Small intestine (tissue), 16 donors: Measurements from ENCODE around the gene F2RL1. TPM values are rescaled to one million over a fixed set of nuclear protein-coding genes. Genes with fewer than 3 reads are reported as not detected.
"Not testable (repeated sequence)": the region's sequence is repeated elsewhere in the genome, so short reads cannot be mapped to it uniquely, and the experiment has no call there.

ENCODE experiments used
- DNase-seq, 2 donors: peaks; one replicate each; pipeline versions ENCODE4 v3.0.0 to v3.0.0-alpha.2; 2013
- FAIRE-seq: peaks from 2 replicates; lab custom pipeline; 2012; peaks lifted over from hg19 to GRCh38; lab: Jason Lieb, UNC
- H3K27ac ChIP-seq, 3 donors: one replicate each; pipeline ENCODE4 v1.5.1; 2013; ENCODE audit warnings: low read length in 2 of 3, mild to moderate bottlenecking in 2 of 3, control low read depth in 1 of 3, inconsistent platforms in 1 of 3, low read depth in 1 of 3, moderate library complexity in 1 of 3
- H3K27me3 ChIP-seq, 3 donors: one replicate each; pipeline ENCODE4 v1.6.1; 2013; ENCODE audit warnings: low read length in 3 of 3, inconsistent platforms in 1 of 3; ENCODE audit not compliant: control insufficient read depth in 3 of 3, insufficient read depth in 3 of 3
- H3K36me3 ChIP-seq, 3 donors: one replicate each; pipeline ENCODE4 v1.6.1; 2013; ENCODE audit warnings: low read length in 3 of 3, inconsistent platforms in 1 of 3, low read depth in 1 of 3, mild to moderate bottlenecking in 1 of 3, moderate library complexity in 1 of 3; ENCODE audit not compliant: control insufficient read depth in 3 of 3, insufficient read depth in 2 of 3
- H3K4me1 ChIP-seq, 3 donors: one replicate each; pipeline ENCODE4 v1.6.1; 2013; ENCODE audit warnings: low read length in 2 of 3, inconsistent platforms in 1 of 3, low read depth in 1 of 3, mild to moderate bottlenecking in 1 of 3, moderate library complexity in 1 of 3; ENCODE audit not compliant: control insufficient read depth in 3 of 3, insufficient read depth in 2 of 3
- H3K4me3 ChIP-seq, 3 donors: one replicate each; pipeline ENCODE4 v1.5.1; 2013; ENCODE audit warnings: low read length in 3 of 3, control low read depth in 1 of 3, inconsistent platforms in 1 of 3, low read depth in 1 of 3, mild to moderate bottlenecking in 1 of 3, moderate library complexity in 1 of 3
- H3K9me3 ChIP-seq, 2 donors: one replicate each; pipeline ENCODE4 v1.6.1; 2013; ENCODE audit warnings: low read depth in 1 of 2, low read length in 1 of 2; ENCODE audit not compliant: control insufficient read depth in 2 of 2, insufficient read depth in 1 of 2
- WGBS, 3 donors: extraction: QIAGEN DNeasy Blood & Tissue Kit; methylation state at CpG; one replicate each; pipeline ENCODE4 v1.1.7; 2013; 5-methylcytosine and 5-hydroxymethylcytosine counted together
- long read RNA-seq, 10 donors: transcript quantifications; one replicate each; lab custom pipeline, GENCODE V29; 2026
- polyA plus RNA-seq, 4 donors: library from polyadenylated mRNA; stranded (reverse) in 3 of 4; unstranded in 1 of 4; fragments of 200-250 nt in 3 of 4; fragments of 120-200 nt in 1 of 4; gene quantifications; one replicate each; pipeline versions ENCODE4 v1.2.1 to v1.2.3, GENCODE V29; 2013
- donor health status: healthy with polysubstance abuse.
- donor health status: control.
- donor health status: control.
- donor health status: Bipolar disorder and iron deficiency.
- donor health status: healthy.

F2RL1 gene, protein sequence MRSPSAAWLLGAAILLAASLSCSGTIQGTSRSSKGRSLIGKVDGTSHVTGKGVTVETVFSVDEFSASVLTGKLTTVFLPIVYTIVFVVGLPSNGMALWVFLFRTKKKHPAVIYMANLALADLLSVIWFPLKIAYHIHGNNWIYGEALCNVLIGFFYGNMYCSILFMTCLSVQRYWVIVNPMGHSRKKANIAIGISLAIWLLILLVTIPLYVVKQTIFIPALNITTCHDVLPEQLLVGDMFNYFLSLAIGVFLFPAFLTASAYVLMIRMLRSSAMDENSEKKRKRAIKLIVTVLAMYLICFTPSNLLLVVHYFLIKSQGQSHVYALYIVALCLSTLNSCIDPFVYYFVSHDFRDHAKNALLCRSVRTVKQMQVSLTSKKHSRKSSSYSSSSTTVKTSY
- polyA plus RNA-seq, result 100 to 1,000 TPM in 1 of 4 donors, 10 to 100 TPM in 3; 33.0 to 135 (median 36.8) TPM
- long read RNA-seq, donor 1, transcript F2RL1-201 (2 exons, 2,914 nt), result major isoform, 53 of 120 reads
- long read RNA-seq, donor 1, partial matches to known transcripts, result 67 of 120 reads
- long read RNA-seq, donor 1, other reads (novel, unspliced or antisense), result 0 of 120 reads
- long read RNA-seq, donor 2, transcript F2RL1-201 (2 exons, 2,914 nt), result major isoform, 26 of 52 reads
- long read RNA-seq, donor 2, partial matches to known transcripts, result 26 of 52 reads
- long read RNA-seq, donor 2, other reads (novel, unspliced or antisense), result 0 of 52 reads
- long read RNA-seq, donor 3, transcript F2RL1-201 (2 exons, 2,914 nt), result major isoform, 18 of 18 reads
- long read RNA-seq, donor 3, partial matches to known transcripts, result 0 of 18 reads
- long read RNA-seq, donor 3, other reads (novel, unspliced or antisense), result 0 of 18 reads
- long read RNA-seq, donor 4, result 0 reads
- long read RNA-seq, donor 5, transcript F2RL1-201 (2 exons, 2,914 nt), result major isoform, 10 of 10 reads
- long read RNA-seq, donor 5, partial matches to known transcripts, result 0 of 10 reads
- long read RNA-seq, donor 5, other reads (novel, unspliced or antisense), result 0 of 10 reads
- long read RNA-seq, donor 6, transcript F2RL1-201 (2 exons, 2,914 nt), result major isoform, 29 of 29 reads
- long read RNA-seq, donor 6, partial matches to known transcripts, result 0 of 29 reads
- long read RNA-seq, donor 6, other reads (novel, unspliced or antisense), result 0 of 29 reads
- long read RNA-seq, donor 7, result 0 reads
- long read RNA-seq, donor 8, result 0 reads
- long read RNA-seq, donor 9, transcript F2RL1-201 (2 exons, 2,914 nt), result major isoform, 9 of 9 reads
- long read RNA-seq, donor 9, partial matches to known transcripts, result 0 of 9 reads
- long read RNA-seq, donor 9, other reads (novel, unspliced or antisense), result 0 of 9 reads
- long read RNA-seq, donor 10, transcript F2RL1-201 (2 exons, 2,914 nt), result major isoform, 19 of 19 reads
- long read RNA-seq, donor 10, partial matches to known transcripts, result 0 of 19 reads
- long read RNA-seq, donor 10, other reads (novel, unspliced or antisense), result 0 of 19 reads

DNA sequence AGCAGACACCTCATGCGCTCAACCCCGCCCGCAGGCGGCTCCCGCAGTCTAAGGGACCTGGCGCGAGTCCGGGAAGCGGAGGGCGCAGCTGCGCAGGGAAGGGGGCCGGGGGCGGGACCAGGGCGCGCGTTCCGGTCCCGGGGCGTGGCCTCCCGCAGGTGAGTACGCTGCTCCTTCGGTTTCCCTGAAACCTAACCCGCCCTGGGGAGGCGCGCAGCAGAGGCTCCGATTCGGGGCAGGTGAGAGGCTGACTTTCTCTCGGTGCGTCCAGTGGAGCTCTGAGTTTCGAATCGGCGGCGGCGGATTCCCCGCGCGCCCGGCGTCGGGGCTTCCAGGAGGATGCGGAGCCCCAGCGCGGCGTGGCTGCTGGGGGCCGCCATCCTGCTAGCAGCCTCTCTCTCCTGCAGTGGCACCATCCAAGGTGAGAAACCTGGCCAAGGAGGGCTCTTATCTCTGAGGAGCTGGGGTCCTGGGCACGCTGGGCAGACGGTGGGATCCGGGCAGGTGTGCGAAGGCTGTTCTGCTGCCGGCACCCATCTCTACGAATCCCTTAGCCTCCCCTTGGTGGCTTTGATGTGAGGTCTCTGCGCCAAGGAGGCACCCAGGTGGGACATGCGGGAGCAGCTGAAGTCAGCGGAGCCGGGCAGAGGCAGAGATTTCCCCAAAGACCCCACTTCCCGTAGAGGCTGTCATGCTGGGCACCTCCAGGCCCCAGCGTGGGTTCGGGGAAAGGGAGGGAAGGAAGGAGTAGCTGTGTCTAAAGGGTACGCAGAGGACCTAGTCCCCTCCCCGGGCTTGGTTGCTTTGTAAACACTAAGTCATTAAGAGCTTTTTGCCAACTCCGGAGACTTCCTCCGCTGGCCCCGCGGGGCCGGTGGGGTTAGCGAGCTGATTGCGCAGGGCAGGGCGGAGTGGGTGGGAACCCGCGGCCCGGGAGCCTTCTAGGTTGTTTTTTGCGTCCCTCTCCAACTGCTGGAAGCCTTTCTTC, at the start of gene F2RL1:
Gene F2RL1 (plus strand): TSS at position 187 of the 988 bp plus-strand sequence. CDS start 153 bp downstream, at position 340.
- Histone ChIP-seq H3K4me3 (peak within 1 kb of the TSS; percentile 53 to 81 (median 76)), H3K36me3 (peaks cover 0 to 2% (median 0%) of the 10 kb centered on the region in 3 donors), H3K27me3 (peaks cover 0 to 9% (median 2%) of the 10 kb centered on the region in 3 donors), H3K9me3 (no peaks in the 10 kb centered on the region), H3K27ac (peak within 1 kb of the TSS; percentile 88 to 98 (median 92)), H3K4me1 (peaks cover 2 to 16% (median 2%) of the 10 kb centered on the region in 3 donors)
- WGBS, 3 donors, result 0 to 1% (median 0%) methylated on average over 68 to 72 of the region's 72 CpGs
- peak; percentile 96 to 97 for DNase-seq
- no peak for FAIRE-seq

DNA sequence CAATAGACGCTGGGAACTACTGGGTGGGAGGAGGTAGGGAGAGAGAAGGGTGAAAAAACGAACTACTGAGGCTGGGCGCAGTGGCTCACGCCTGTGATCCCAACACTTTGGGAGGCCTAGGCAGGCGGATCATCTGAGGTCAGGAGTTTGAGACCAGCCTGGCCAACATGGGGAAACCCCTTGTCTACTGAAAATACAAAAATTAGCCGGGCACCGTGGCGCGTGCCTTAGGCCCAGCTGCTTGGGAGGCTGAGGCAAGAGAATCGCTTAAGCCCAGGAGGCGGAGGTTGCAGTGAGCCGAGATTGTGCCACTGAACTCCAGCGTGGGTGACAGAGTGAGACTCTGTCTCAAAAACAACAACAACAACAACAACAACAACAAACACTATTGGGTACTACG, 47.8 kb upstream of the F2RL1 start:
- not testable (repeated sequence) for H3K27me3 ChIP-seq, H3K36me3 ChIP-seq, FAIRE-seq, H3K9me3 ChIP-seq, H3K27ac ChIP-seq, H3K4me3 ChIP-seq, H3K4me1 ChIP-seq, DNase-seq
- 93 to 94% (median 93%) methylated on average over 14 of the region's 14 CpGs for WGBS, 3 donors

DNA sequence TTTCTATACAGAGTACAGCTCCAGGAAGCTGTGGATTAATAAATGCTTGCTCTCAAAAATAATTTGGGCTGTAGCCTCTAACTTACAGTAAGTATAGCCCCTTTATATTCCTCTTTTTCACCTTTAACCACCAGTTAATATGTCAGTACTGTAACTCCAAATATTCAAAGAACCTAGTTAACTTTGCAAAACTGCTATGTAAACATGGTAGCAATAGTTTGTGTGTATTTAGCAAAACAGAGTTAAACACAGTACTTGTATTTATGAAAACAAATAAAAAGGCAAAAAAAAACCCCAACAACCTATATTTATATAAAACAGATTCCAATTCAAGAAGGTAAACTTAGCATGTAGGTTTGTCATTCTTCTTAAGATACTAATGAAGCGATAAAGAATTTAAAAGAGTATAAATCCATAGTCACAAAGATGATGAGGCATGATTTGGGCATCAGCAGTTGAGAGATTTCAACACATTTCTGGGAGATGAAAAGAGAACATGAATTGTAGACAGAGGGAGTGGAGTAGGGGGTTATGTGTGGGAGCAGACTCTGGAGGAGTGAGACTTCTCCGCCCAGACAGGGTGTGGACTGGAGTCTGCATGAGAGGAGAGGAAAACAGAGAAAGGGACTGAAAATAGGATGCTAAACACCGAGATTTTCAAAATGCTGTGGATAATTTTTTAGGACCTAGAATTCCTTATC, 47.0 kb upstream of the F2RL1 start:
- H3K9me3 ChIP-seq, result no peaks in the 10 kb centered on the region
- no peak for FAIRE-seq
- no peak overlapping the region for H3K4me3 ChIP-seq
- no peaks in the 10 kb centered on the region for H3K36me3 ChIP-seq
- no peak for DNase-seq
- H3K27ac ChIP-seq, result no peak overlapping the region
- WGBS, 3 donors, result 55 to 66% (median 62%) methylated on average over 3 of the region's 3 CpGs
- H3K4me1 ChIP-seq, result no peaks in the 10 kb centered on the region
- H3K27me3 ChIP-seq, result no peaks in the 10 kb centered on the region

DNA sequence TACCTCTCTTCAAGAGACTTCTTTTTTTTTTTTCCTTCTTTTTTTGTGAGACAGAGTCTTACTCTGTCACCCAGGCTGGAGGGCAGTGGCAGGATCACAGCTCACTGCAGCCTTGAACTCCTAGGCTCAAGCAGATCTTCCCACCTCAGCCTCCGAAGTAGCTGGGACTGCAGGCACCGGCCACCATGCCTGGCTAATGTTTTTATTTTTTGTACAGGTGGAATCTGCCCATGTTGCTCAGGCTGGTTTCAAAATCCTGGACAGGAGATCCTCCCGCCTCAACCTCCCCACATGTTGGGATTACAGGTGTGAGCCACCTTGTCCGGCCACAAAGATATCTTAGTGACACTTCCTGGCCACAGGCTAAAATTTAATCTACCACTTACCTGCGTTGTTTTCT, 42.9 kb upstream of the F2RL1 start:
- DNase-seq, result no peak
- no peak overlapping the region for H3K27ac ChIP-seq
- H3K4me3 ChIP-seq, result no peak overlapping the region
- no peaks in the 10 kb centered on the region for H3K9me3 ChIP-seq
- WGBS, 3 donors, result 78 to 82% (median 79%) methylated on average over 5 of the region's 5 CpGs
- H3K4me1 ChIP-seq, result no peaks in the 10 kb centered on the region
- no peaks in the 10 kb centered on the region for H3K27me3 ChIP-seq
- no peaks in the 10 kb centered on the region for H3K36me3 ChIP-seq
- FAIRE-seq, result no peak

DNA sequence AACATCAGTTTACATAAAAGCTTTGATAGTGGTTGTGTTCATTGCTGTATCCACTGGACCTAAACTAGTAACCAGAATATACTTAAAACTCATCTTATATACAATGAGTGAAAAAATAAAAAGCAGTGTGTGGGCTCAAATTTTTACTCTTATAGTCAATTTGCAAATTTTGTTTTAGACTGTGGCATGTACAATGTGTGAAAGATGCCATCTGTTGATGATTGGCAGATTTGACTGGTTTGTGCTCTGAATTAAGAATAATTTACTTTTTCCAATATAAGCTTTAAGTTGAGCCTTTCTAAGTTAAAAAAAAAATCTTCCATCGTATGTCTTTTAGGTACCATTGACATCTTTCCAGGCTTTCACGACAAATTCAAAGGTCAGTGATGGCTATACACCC, 42.4 kb upstream of the F2RL1 start:
- Histone ChIP-seq H3K27me3 (no peaks in the 10 kb centered on the region), H3K4me3 (no peak overlapping the region), H3K27ac (no peak overlapping the region), H3K4me1 (no peaks in the 10 kb centered on the region), H3K36me3 (no peaks in the 10 kb centered on the region), H3K9me3 (no peaks in the 10 kb centered on the region)
- FAIRE-seq, result no peak
- WGBS, 3 donors, result 83 to 91% (median 85%) methylated on average over 2 of the region's 2 CpGs
- DNase-seq, result no peak

DNA sequence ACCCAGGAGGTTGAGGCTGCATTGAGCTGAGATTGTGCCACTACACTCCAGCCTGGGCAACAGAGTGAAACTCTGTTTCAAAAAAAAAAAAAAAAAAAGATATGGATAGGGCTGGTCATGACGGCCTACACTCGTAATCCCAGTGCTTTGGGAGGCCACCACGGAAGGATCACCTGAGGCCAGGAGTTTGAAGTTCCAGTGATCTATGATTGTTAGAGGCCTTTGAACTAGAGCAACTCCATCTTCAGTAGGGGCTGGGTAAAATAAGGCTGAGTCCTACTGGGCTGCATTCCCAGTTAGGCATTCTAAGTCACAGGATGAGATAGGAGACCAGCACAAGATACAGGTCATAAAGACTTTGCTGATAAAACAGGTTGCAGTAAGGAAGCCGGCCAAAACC, 38.2 kb upstream of the F2RL1 start:
- not testable (repeated sequence) for H3K27ac ChIP-seq, H3K27me3 ChIP-seq, H3K36me3 ChIP-seq, FAIRE-seq, H3K4me3 ChIP-seq, DNase-seq, H3K9me3 ChIP-seq, H3K4me1 ChIP-seq
- 93 to 94% (median 94%) methylated on average over 4 of the region's 4 CpGs for WGBS, 3 donors

DNA sequence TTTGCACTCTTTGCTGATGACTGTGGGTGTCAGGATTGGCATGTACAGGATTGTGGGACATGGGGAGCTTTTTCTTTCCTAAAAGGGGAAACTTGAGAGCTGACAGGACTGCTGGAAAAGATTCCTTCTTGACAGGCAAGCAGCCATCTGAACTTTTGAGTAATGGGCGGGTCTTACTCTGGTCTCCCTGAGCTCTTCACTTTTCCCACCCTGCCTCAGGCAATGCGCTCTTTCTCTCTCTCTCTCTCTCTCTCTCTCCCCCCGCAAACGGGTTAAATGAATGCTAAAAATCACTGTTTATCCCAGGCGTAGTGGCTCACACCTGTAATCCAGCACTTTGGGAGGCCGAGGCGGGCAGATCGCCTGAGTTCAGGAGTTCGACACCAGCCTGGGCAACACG, 37.1 kb upstream of the F2RL1 start:
- Histone ChIP-seq H3K36me3 (no peaks in the 10 kb centered on the region), H3K4me1 (peaks cover 0 to 6% (median 0%) of the 10 kb centered on the region in 3 donors), H3K27ac (no peak overlapping the region), H3K4me3 (no peak overlapping the region), H3K27me3 (no peaks in the 10 kb centered on the region), H3K9me3 (no peaks in the 10 kb centered on the region)
- WGBS, 3 donors, result 93 to 96% (median 94%) methylated on average over 9 to 10 of the region's 10 CpGs
- DNase-seq (no peak), FAIRE-seq (no peak)
